NCI-H446 (cell line): ENCODE data around the gene FAM83E.
A peak's percentile ranks its signal among the peaks of the same experiment; 100 is the strongest.
"Not testable (repeated sequence)": the region's sequence is repeated elsewhere in the genome, so short reads cannot be mapped to it uniquely, and the experiment has no call there.

Experiments
- DNase-seq, 2 experiments: peaks; one replicate each; lab custom pipeline; 2025; lab: John Stamatoyannopoulos, UW

The FAM83E gene

GRCh38 chr19:48611872-48612271 is 3.0 kb downstream of the FAM83E start:
- no peak for DNase-seq

- DNase-seq: no peak
Observed at GRCh38 chr19:48609571-48610108, 5.2 kb downstream of the FAM83E start.

GRCh38 chr19:48608798-48609263 is 6.0 kb downstream of the FAM83E start:
- DNase-seq: peak; percentile 36 to 75

GRCh38 chr19:48607359-48607755 is 7.5 kb downstream of the FAM83E start:
- no peak for DNase-seq

GRCh38 chr19:48606463-48607358 is 8.2 kb downstream of the FAM83E start, which contains the start of gene SPACA4:
Gene SPACA4 (plus strand): TSS chr19:48606742. CDS start chr19:48606979, 237 bp downstream.
- DNase-seq: no peak

- no peak for DNase-seq
Observed at GRCh38 chr19:48603850-48604249, 11.0 kb downstream of the FAM83E start.

GRCh38 chr19:48603449-48603848 is 11.4 kb downstream of the FAM83E start:
- DNase-seq: no peak

- DNase-seq: no peak
Observed at GRCh38 chr19:48603001-48603400, 11.9 kb downstream of the FAM83E start.

- DNase-seq: no peak
Observed at GRCh38 chr19:48600679-48601417, 14.0 kb downstream of the FAM83E start.

GRCh38 chr19:48598996-48599700 is 15.7 kb downstream of the FAM83E start:
- DNase-seq: no peak

- no peak for DNase-seq
Observed at GRCh38 chr19:48596679-48597465, 18.0 kb downstream of the FAM83E start.

GRCh38 chr19:48596237-48596636 is 18.6 kb downstream of the FAM83E start:
- DNase-seq: no peak

GRCh38 chr19:48595833-48596232 is 19.0 kb downstream of the FAM83E start:
- no peak for DNase-seq

GRCh38 chr19:48595171-48595570 is 19.7 kb downstream of the FAM83E start:
- DNase-seq: no peak

- no peak for DNase-seq
Observed at GRCh38 chr19:48591021-48591420, 23.9 kb downstream of the FAM83E start.

GRCh38 chr19:48588670-48589401 is 26.0 kb downstream of the FAM83E start:
- peak; percentile 80 to 93 for DNase-seq

- no peak for DNase-seq
Observed at GRCh38 chr19:48587387-48587786, 27.5 kb downstream of the FAM83E start.

GRCh38 chr19:48582168-48582567 is 32.7 kb downstream of the FAM83E start:
- no peak for DNase-seq

GRCh38 chr19:48578891-48579290 is 36.0 kb downstream of the FAM83E start:
- no peak for DNase-seq

- not testable (repeated sequence) for DNase-seq
Observed at GRCh38 chr19:48577908-48578307, 37.0 kb downstream of the FAM83E start.
